ENCODE measurements around the gene ZBTB2.
"Not testable (repeated sequence)": the region's sequence is repeated elsewhere in the genome, so short reads cannot be mapped to it uniquely, and the experiment has no call there.

Gene ZBTB2

GRCh38 chr6:151374036-151374683 lies 17.2 kb downstream of the ZBTB2 start:
- DNase-seq = no peak

GRCh38 chr6:151372164-151372563 lies 19.2 kb downstream of the ZBTB2 start:
- no peak for DNase-seq

GRCh38 chr6:151370509-151371078 lies 20.8 kb downstream of the ZBTB2 start:
- DNase-seq = no peak

GRCh38 chr6:151365233-151365632 lies 26.1 kb downstream of the ZBTB2 start:
- DNase-seq = no peak

GRCh38 chr6:151359486-151359885 lies 31.9 kb downstream of the ZBTB2 start:
- DNase-seq = no peak

GRCh38 chr6:151358475-151358874 lies 32.9 kb downstream of the ZBTB2 start:
- DNase-seq = no peak

- DNase-seq = no peak
Measured at GRCh38 chr6:151357758-151358436, 33.5 kb downstream of the ZBTB2 start.

- DNase-seq = not testable (repeated sequence)
Measured at GRCh38 chr6:151356983-151357382, 34.4 kb downstream of the ZBTB2 start.

GRCh38 chr6:151353795-151354194 lies 37.6 kb downstream of the ZBTB2 start:
- no peak for DNase-seq

GRCh38 chr6:151352410-151353396 lies 38.7 kb downstream of the ZBTB2 start:
- no peak for DNase-seq

GRCh38 chr6:151351731-151352130 lies 39.6 kb downstream of the ZBTB2 start:
- no peak for DNase-seq

- DNase-seq = no peak
Measured at GRCh38 chr6:151351146-151351700, 40.1 kb downstream of the ZBTB2 start.

GRCh38 chr6:151350442-151351145 lies 40.8 kb downstream of the ZBTB2 start:
- no peak for DNase-seq

GRCh38 chr6:151349651-151350270 lies 41.6 kb downstream of the ZBTB2 start:
- DNase-seq = no peak

GRCh38 chr6:151342750-151343149 lies 48.6 kb downstream of the ZBTB2 start:
- DNase-seq = not testable (repeated sequence)

GRCh38 chr6:151341476-151342195 lies 49.7 kb downstream of the ZBTB2 start:
- DNase-seq = no peak

- no peak for DNase-seq
Measured at GRCh38 chr6:151340219-151340978, 51.0 kb downstream of the ZBTB2 start.

GRCh38 chr6:151339369-151339768 lies 52.0 kb downstream of the ZBTB2 start:
- DNase-seq = no peak
